ENCODE data around the gene SIGLEC9.

Gene SIGLEC9

GRCh38 chr19:51147663-51148062, 23.0 kb downstream of the SIGLEC9 start:
- DNase-seq: no peak

- DNase-seq: no peak
These were observed 23.9 kb downstream of the SIGLEC9 start for GRCh38 chr19:51148580-51148979.

- no peak for DNase-seq
These were observed 25.9 kb downstream of the SIGLEC9 start for GRCh38 chr19:51150627-51151026.

GRCh38 chr19:51156710-51157109, 32.0 kb downstream of the SIGLEC9 start:
- DNase-seq: no peak

- no peak for DNase-seq
These were observed 32.6 kb downstream of the SIGLEC9 start for GRCh38 chr19:51157265-51157664.

GRCh38 chr19:51158474-51159129, 33.9 kb downstream of the SIGLEC9 start:
- DNase-seq: peak; percentile 12 to 23

DNA sequence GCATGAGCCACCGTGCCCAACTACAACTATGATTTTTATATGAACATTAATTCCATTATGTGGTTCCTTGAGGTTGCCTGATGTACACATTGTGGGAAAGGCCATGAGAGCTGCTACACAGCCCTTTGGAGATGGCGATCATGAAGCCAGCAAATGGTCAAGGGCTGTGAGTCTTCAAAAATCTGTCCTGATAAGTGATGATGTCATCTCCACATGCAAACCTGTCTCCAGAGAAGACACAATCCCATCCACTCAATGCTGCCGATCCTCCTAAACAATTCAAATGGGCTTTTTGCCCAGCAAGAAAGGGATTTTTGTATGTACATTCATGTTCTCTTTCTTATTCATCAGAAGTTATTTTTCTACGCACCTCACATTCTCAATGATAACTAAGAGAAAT, 35.0 kb downstream of the SIGLEC9 start:
- no peak for DNase-seq

DNA sequence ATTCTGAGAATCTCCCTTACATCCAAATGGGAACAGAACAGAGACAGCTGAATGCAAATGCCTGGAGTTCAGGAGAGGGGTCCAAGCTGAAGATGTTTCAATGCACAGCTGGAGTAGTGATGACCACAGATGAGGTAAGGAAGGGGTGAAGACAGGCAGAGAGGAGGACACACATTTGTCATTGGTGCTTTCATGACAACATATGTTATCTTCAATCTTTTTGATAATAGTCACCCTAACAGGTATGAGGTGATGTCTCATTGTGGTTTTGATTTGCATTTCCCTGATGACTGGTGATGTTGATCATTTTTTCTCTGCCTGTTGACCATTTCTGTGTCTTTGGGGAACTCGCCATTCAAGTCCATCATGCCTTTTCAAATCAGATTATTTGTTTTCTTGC, 36.6 kb downstream of the SIGLEC9 start:
- DNase-seq: no peak

DNA sequence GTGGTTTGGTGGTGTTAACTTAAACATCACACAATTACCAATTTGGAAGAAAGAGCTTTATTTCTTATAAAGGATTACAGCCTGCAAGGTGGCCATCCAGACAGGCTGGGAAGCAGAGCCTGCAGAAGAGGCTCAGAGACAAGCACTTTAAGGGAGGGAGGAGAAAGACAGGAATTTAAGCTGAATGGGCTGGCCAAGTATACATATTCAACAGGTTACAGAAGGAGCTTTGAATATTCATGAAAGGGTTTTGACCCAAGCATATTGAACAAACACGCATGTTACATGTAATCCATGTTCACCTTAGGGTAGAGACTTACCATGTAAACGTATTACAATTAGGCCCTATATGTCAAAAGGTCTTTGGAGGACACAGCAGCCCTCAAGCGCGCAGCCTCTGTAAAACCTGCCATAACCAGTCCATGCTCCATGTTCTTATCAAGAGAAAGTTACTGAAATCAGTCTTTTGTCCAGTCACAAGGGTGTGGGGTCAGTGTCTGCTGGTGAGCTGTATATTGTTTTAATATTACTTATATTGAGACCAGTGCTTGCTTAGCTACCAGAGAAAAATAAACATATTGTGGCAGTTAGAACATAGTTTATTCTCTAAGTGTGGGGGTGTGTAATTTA, 37.3 kb downstream of the SIGLEC9 start:
- no peak for DNase-seq

- no peak for DNase-seq
These were observed 38.6 kb downstream of the SIGLEC9 start for GRCh38 chr19:51163257-51163656.

- DNase-seq: no peak
These were observed 39.5 kb downstream of the SIGLEC9 start for GRCh38 chr19:51164215-51164614.

GRCh38 chr19:51166846-51167490, 42.3 kb downstream of the SIGLEC9 start:
- DNase-seq: no peak

- no peak for DNase-seq
These were observed 44.0 kb downstream of the SIGLEC9 start for GRCh38 chr19:51168564-51169282.

DNA sequence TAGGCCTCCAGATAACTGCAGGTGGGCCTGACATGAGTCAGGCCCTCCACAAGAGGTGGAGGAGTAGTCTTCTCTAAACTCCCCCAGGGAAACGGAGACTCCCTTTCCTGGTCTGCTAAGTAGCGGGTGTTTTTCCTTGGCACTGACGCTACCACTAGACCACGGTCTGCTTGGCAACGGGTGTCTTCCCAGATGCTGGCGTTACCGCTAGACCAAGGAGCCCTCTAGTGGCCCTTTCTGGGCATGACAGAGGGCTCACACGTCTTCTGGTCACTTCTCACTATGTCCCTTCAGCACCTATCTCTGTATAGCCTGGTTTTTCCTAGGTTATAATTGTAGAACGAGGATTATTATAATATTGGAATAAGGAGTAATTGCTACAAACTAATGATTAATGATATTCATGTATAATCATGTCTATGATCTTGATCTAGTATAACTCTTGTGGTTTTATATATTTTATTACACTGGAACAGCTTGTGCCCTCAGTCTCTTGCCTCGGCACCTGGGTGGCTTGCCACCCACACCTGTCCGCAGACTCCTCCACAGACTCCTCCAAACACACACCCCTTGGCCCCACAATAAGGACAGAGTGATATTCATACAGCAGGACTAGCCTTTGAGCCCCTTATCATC, 44.7 kb downstream of the SIGLEC9 start:
- DNase-seq: peak; percentile 19 to 60

DNA sequence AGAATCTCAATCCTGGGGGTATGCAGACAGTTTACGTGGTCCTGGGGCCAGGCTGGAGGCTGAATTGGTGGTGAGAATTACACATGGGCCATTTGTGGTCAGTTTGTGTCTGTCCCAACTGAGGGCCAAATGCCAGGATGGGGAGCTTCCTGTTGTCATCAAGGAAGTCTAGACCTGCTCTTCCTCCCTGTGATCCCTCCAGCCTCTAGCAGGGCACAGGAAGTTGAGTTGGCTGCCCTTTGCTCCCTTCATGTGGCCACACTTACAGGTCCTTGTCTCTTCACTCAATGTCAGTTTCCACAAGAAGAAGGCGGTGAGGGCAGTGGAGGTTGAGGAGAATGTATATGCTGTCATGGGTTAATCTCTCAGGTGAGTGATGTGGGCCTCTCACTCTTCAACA, 47.5 kb downstream of the SIGLEC9 start:
- no peak for DNase-seq

GRCh38 chr19:51173681-51174080, 49.0 kb downstream of the SIGLEC9 start:
- DNase-seq: no peak

DNA sequence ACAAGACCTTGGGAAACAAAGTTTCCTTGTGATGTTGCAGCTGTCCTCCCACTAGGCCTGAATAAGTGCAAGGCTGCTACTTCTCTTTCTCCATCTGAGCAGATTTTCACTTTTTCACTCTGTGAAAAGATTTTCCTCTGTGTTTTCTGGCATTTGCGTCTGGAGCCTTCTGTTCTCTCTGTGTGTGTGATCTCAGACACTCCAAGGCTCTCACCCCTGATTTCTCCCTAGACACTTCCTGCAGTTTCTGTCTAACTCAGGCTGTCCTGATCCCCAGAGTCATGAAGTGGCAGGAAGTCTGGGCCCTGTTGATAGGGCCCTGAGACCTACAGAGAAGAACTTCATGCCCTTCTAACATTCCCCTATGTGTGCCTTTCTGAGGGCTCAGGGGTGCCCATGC, 54.5 kb downstream of the SIGLEC9 start:
- no peak for DNase-seq

All from NCI-H1930 (cell line).